Suppressor macrophage treated with lipopolysaccharide for 1 hour (primary cell): ENCODE results near the gene PDK1.

Experiments used
- DNase-seq, 3 donors: peaks; one replicate each; pipeline ENCODE4 v3.0.0-alpha.2; 2020 to 2022

PDK1 gene

GRCh38 chr2:172642301-172643020, 86.6 kb downstream of the PDK1 start:
- DNase-seq: no peak

- DNase-seq: peak in 2 of 3 donors; percentile 12 to 44
Observed at GRCh38 chr2:172643142-172643541, 87.3 kb downstream of the PDK1 start.

GRCh38 chr2:172647439-172647838, 91.5 kb downstream of the PDK1 start:
- no peak for DNase-seq

- no peak for DNase-seq
Observed at GRCh38 chr2:172655091-172655837, 99.4 kb downstream of the PDK1 start.

- DNase-seq: no peak
Observed at GRCh38 chr2:172655838-172656573, 100.1 kb downstream of the PDK1 start.
